ENCODE results near the gene GET4.
"Not testable (repeated sequence)": the region's sequence is repeated elsewhere in the genome, so short reads cannot be mapped to it uniquely, and the experiment has no call there.

The GET4 gene

GRCh38 chr7:900331-901040 lies 24.1 kb downstream of the GET4 start:
- DNase-seq, result no peak

GRCh38 chr7:901041-901387 lies 24.7 kb downstream of the GET4 start:
- DNase-seq, result no peak

- no peak for DNase-seq
These were observed 25.2 kb downstream of the GET4 start for GRCh38 chr7:901388-902154.

- no peak for DNase-seq
These were observed 26.6 kb downstream of the GET4 start for GRCh38 chr7:902996-903395.

GRCh38 chr7:903921-904755 lies 27.8 kb downstream of the GET4 start:
- DNase-seq, result no peak

- DNase-seq, result no peak
These were observed 28.5 kb downstream of the GET4 start for GRCh38 chr7:904847-905246.

GRCh38 chr7:906776-907157 lies 30.4 kb downstream of the GET4 start:
- no peak for DNase-seq

GRCh38 chr7:907158-907980 lies 31.0 kb downstream of the GET4 start:
- no peak for DNase-seq

- no peak for DNase-seq
These were observed 31.8 kb downstream of the GET4 start for GRCh38 chr7:908159-908581.

- DNase-seq, result not testable (repeated sequence)
These were observed 32.4 kb downstream of the GET4 start for GRCh38 chr7:908591-909357.

GRCh38 chr7:909358-910329 lies 33.3 kb downstream of the GET4 start:
- DNase-seq, result no peak

- no peak for DNase-seq
These were observed 34.1 kb downstream of the GET4 start for GRCh38 chr7:910441-910861.

- DNase-seq, result no peak
These were observed 34.6 kb downstream of the GET4 start for GRCh38 chr7:910931-911431.

- DNase-seq, result no peak
These were observed 35.6 kb downstream of the GET4 start for GRCh38 chr7:911791-912480.

- no peak for DNase-seq
These were observed 37.6 kb downstream of the GET4 start for GRCh38 chr7:913736-914520.

- DNase-seq, result no peak
These were observed 38.3 kb downstream of the GET4 start for GRCh38 chr7:914521-915194.

- DNase-seq, result no peak
These were observed 39.2 kb downstream of the GET4 start for GRCh38 chr7:915291-916218.
